Esophagus muscularis mucosa (tissue), 4 donors: ENCODE results near the gene PDE8B. TPM values are rescaled to one million over a fixed set of nuclear protein-coding genes. Genes with fewer than 3 reads are reported as not detected.

Source experiments
- DNase-seq: peaks from one replicate; pipeline ENCODE4 v3.0.0-alpha.2; 2017; ENCODE audit errors: extremely low spot score
- H3K27ac ChIP-seq, 4 donors: fragments of 200-600 bp; sonication (generic); replicated peaks in 1 of 4; 1 replicate in 3 of 4; 2 replicates in 1 of 4; pipeline ENCODE4 v1.5.1; 2016 to 2019; ENCODE audit warnings: mild to moderate bottlenecking in 1 of 4
- H3K27me3 ChIP-seq, 4 donors: fragments of 200-600 bp; sonication (generic); one replicate each; pipeline versions ENCODE4 v1.5.1 to v1.6.0; 2016 to 2019
- H3K36me3 ChIP-seq, 4 donors: fragments of 200-600 bp; sonication (generic); one replicate each; pipeline ENCODE4 v1.5.1; 2016 to 2019
- H3K4me1 ChIP-seq, 4 donors: fragments of 200-600 bp; sonication (generic); one replicate each; pipeline ENCODE4 v1.5.1; 2016 to 2019
- H3K4me3 ChIP-seq, 4 donors: fragments of 200-600 bp; sonication (generic); 1 replicate in 2 of 4; 2 replicates in 2 of 4; pipeline ENCODE4 v1.5.1; 2016 to 2019; ENCODE audit warnings: mild to moderate bottlenecking in 4 of 4, moderate library complexity in 1 of 4
- H3K9me3 ChIP-seq, 4 donors: fragments of 200-600 bp; sonication (generic); 1 replicate in 3 of 4; 2 replicates in 1 of 4; pipeline ENCODE4 v1.5.1; 2016 to 2019
- CTCF ChIP-seq, 3 experiments: fragments of 200-600 bp in 2 of 3; fragments of 450-650 bp in 1 of 3; sonication (generic) in 2 of 3; IDR thresholded peaks; one replicate each; pipeline ENCODE4 v1.5.1; 2017 to 2019; ENCODE audit warnings: antibody characterized with exemption in 3 of 3, mild to moderate bottlenecking in 2 of 3, moderate library complexity in 1 of 3
- EP300 ChIP-seq: sonication (generic); formaldehyde crosslinking; IDR thresholded peaks from one replicate; pipeline ENCODE4 v1.6.1; 2017; ENCODE audit warnings: antibody characterized with exemption
- POLR2A ChIP-seq: fragments of 450-650 bp; IDR thresholded peaks from one replicate; pipeline ENCODE4 v1.6.1; 2017; ENCODE audit warnings: antibody characterized with exemption, moderate library complexity, mild to moderate bottlenecking, low read depth
- POLR2AphosphoS5 ChIP-seq, 2 donors: sonication (generic); formaldehyde crosslinking; IDR thresholded peaks; one replicate each; pipeline ENCODE4 v1.6.1; 2017; ENCODE audit warnings: antibody characterized with exemption in 2 of 2
- WGBS: methylation state at CpG from one replicate; pipeline ENCODE4 v1.1.5; 2018; 5-methylcytosine and 5-hydroxymethylcytosine counted together
- intact Hi-C: fragments of 100-400 bp; cut with DNase I; formaldehyde crosslinking; loops from one replicate; pipeline ENCODE4 v1.15.1; 2023
- total RNA-seq, 4 donors: library from RNA; depleted of rRNA; stranded (reverse); fragments of >200 nt; gene quantifications; one replicate each; pipeline versions ENCODE4 v1.1.0 to v1.2.1, GENCODE V29; 2016

Gene PDE8B
- total RNA-seq, 4 donors from 2014 or later = 0.83 to 7.1 (median 1.5) TPM

GRCh38 chr5:77333036-77333435 is 122.6 kb downstream of the PDE8B start:
- 100% methylated on average over 4 of the region's 4 CpGs for WGBS
- Histone ChIP-seq H3K4me1 (no peaks in the 10 kb centered on the region), H3K4me3 (no peak overlapping the region), H3K36me3 (no peaks in the 10 kb centered on the region), H3K27ac (no peak overlapping the region), H3K27me3 (no peaks in the 10 kb centered on the region), H3K9me3 (no peaks in the 10 kb centered on the region)
- DNase-seq = no peak
- intact Hi-C loops = no loop called here
- TF ChIP-seq EP300 (no peak), POLR2AphosphoS5 (IDR thresholded peaks at IDR 0.05) (no peak), CTCF (IDR thresholded peaks at IDR 0.05) (no peak), POLR2A (no peak)

GRCh38 chr5:77333451-77334123 is 123.1 kb downstream of the PDE8B start:
- no peaks in the 10 kb centered on the region for H3K36me3 ChIP-seq
- 61% methylated on average over 5 of the region's 5 CpGs for WGBS
- intact Hi-C loops = no loop called here
- no peaks in the 10 kb centered on the region for H3K27me3 ChIP-seq
- no peaks in the 10 kb centered on the region for H3K4me1 ChIP-seq
- no peak overlapping the region for H3K27ac ChIP-seq
- H3K9me3 ChIP-seq = no peaks in the 10 kb centered on the region
- H3K4me3 ChIP-seq = no peak overlapping the region
- TF ChIP-seq POLR2A (no peak), CTCF (IDR thresholded peaks at IDR 0.05) (no peak), EP300 (no peak), POLR2AphosphoS5 (IDR thresholded peaks at IDR 0.05) (no peak)
- DNase-seq = no peak

- Histone ChIP-seq H3K27me3 (no peaks in the 10 kb centered on the region), H3K4me1 (no peaks in the 10 kb centered on the region), H3K4me3 (no peak overlapping the region), H3K27ac (no peak overlapping the region), H3K36me3 (no peaks in the 10 kb centered on the region), H3K9me3 (no peaks in the 10 kb centered on the region)
- intact Hi-C loops = no loop called here
- 83% methylated on average over 3 of the region's 3 CpGs for WGBS
- no peak for TF ChIP-seq POLR2A
- no peak for DNase-seq
Observed at GRCh38 chr5:77337246-77337645, 126.8 kb downstream of the PDE8B start.

GRCh38 chr5:77337686-77338085 is 127.2 kb downstream of the PDE8B start:
- Histone ChIP-seq H3K9me3 (no peaks in the 10 kb centered on the region), H3K4me1 (no peaks in the 10 kb centered on the region), H3K27me3 (no peaks in the 10 kb centered on the region), H3K4me3 (no peak overlapping the region), H3K27ac (no peak overlapping the region), H3K36me3 (no peaks in the 10 kb centered on the region)
- no peak for TF ChIP-seq POLR2A
- no peak for TF ChIP-seq POLR2AphosphoS5 (IDR thresholded peaks at IDR 0.05)
- TF ChIP-seq EP300 = no peak
- no peak for TF ChIP-seq CTCF (IDR thresholded peaks at IDR 0.05)
- DNase-seq = no peak
- WGBS = 67% methylated on average over 3 of the region's 4 CpGs
- intact Hi-C loops = no loop called here

GRCh38 chr5:77339337-77339890 is 128.9 kb downstream of the PDE8B start:
- Histone ChIP-seq H3K27me3 (no peaks in the 10 kb centered on the region), H3K4me3 (no peak overlapping the region), H3K36me3 (no peaks in the 10 kb centered on the region), H3K27ac (no peak overlapping the region), H3K4me1 (no peaks in the 10 kb centered on the region), H3K9me3 (no peaks in the 10 kb centered on the region)
- no peak for DNase-seq
- no peak for TF ChIP-seq CTCF (IDR thresholded peaks at IDR 0.05)
- TF ChIP-seq POLR2A = no peak
- TF ChIP-seq EP300 = no peak
- TF ChIP-seq POLR2AphosphoS5 (IDR thresholded peaks at IDR 0.05) = no peak
- WGBS = 95% methylated on average over 4 of the region's 4 CpGs
- intact Hi-C loops = no loop called here
